Measurements from ENCODE around the gene HRH1. TPM values are rescaled to one million over a fixed set of nuclear protein-coding genes. Genes with fewer than 3 reads are reported as not detected.

Gene HRH1
- total RNA-seq, 1 donor from 2014 or later = 6.2 TPM

DNA sequence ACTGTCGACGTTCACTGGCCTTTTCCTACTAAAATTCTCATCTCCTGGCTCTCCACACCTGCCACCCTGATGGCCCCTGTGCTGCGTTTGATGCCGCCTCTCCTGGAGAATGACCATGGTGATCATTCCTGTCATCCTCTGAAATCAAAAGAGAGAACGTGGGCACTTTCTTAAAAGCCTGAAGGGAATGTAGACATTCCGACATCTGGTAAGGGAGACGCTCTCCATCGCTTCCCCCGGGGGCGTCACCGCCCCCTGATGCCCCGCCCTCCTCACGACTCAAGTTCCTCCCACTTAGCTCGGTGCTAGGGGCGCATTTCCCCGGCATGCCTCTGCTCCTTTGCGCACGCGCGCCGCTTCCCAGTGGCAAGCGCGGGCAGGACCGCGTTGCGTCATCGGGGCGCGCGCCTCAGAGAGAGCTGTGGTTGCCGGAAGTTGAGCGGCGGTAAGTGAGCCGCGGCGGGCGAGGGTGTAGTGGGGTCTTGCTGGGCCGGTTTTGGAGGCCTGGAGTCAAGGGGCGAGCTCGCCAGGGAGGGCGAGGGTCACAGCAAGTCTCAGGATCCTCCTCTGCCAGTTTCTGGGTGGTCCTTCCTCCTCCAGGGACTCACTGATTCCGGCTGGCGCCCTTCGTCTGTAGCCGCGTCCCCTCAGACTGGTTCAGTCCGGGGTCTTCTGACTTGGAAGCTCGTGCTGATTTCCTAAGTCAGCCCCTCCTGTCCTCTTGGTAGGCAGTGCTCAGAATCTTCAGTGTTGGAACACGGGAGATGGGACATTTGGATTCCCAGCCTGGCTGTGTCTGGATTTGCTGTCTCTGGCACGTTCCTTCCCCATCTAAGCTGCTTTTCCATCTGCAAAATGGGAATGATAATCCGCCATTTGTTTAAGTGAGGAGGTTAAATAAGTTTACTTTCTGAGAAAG, 118.0 kb downstream of the HRH1 start, which contains the start of gene ATG7:
TSS of gene ATG7 (plus strand) at position 412 of the 919 bp plus-strand sequence. CDS start 26,299 bp downstream, outside the sequence.
- intact Hi-C loops (cut with DNase I) = loop anchor here (1.0 to 5.0 kb wide), 5 partner anchors 17 to 210 kb away; partner anchors contain the start of gene HRH1
- peak within 1 kb of the TSS; percentile 89 to 91 for H3K4me3 ChIP-seq
- no peaks in the 10 kb centered on the region for H3K27me3 ChIP-seq
- TF ChIP-seq, protein P1, sequence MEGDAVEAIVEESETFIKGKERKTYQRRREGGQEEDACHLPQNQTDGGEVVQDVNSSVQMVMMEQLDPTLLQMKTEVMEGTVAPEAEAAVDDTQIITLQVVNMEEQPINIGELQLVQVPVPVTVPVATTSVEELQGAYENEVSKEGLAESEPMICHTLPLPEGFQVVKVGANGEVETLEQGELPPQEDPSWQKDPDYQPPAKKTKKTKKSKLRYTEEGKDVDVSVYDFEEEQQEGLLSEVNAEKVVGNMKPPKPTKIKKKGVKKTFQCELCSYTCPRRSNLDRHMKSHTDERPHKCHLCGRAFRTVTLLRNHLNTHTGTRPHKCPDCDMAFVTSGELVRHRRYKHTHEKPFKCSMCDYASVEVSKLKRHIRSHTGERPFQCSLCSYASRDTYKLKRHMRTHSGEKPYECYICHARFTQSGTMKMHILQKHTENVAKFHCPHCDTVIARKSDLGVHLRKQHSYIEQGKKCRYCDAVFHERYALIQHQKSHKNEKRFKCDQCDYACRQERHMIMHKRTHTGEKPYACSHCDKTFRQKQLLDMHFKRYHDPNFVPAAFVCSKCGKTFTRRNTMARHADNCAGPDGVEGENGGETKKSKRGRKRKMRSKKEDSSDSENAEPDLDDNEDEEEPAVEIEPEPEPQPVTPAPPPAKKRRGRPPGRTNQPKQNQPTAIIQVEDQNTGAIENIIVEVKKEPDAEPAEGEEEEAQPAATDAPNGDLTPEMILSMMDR (IDR thresholded peaks at IDR 0.05) = no peak
- no peaks in the 10 kb centered on the region for H3K36me3 ChIP-seq
- DNase-seq (ENCODE audit: low spot score in 2 of 2) = peak; percentile 91 to 99
- peaks cover 8 to 14% of the 10 kb centered on the region in 2 donors for H3K4me1 ChIP-seq
- no peaks in the 10 kb centered on the region for H3K9me3 ChIP-seq
- H3K27ac ChIP-seq = peak within 1 kb of the TSS; percentile 74 to 85

DNA sequence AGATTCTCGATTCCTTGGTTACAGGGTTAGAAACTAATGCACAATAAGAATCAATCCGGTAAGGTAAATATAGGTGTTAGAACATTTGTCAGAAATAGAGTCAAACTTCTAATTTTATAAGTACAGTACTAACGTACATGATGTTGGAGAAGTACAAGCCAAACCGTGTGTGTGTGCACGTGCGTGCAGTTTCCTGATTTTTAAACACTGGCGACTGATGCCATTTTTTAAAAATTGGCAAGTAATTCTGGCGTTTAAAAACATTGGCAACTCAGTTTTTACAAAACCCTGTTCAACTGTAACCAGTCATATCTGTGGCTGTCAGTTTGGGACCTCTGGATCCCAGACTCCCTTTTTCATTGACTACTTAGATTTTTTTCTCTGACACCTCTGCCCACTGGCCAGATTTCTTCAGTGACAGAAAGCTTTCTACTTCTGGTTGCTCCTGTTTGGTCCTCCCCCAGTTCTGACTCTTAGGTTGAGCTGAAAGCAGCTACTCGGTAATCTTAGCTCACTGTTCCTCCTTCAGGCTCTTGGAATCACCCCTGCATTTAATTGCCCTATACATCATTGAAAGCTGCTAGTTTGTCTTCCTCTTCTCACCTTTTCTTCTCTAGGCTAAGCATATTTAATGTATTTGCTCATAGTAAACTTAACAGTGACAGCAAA, 118.7 kb downstream of the HRH1 start:
- H3K4me1 ChIP-seq = peaks cover 8 to 13% of the 10 kb centered on the region in 2 donors
- TF ChIP-seq, protein P1 (IDR thresholded peaks at IDR 0.05) = no peak
- peak overlapping the region; percentile 89 to 91 for H3K4me3 ChIP-seq
- H3K36me3 ChIP-seq = peaks cover 2% of the 10 kb centered on the region in 2 donors
- DNase-seq (ENCODE audit: low spot score in 2 of 2) = no peak
- H3K9me3 ChIP-seq = no peaks in the 10 kb centered on the region
- intact Hi-C loops (cut with DNase I) = loop anchor here (1.0 to 5.0 kb wide), 5 partner anchors 16 to 211 kb away; partner anchors contain the start of gene HRH1
- peak overlapping the region; percentile 74 to 85 for H3K27ac ChIP-seq
- no peaks in the 10 kb centered on the region for H3K27me3 ChIP-seq

DNA sequence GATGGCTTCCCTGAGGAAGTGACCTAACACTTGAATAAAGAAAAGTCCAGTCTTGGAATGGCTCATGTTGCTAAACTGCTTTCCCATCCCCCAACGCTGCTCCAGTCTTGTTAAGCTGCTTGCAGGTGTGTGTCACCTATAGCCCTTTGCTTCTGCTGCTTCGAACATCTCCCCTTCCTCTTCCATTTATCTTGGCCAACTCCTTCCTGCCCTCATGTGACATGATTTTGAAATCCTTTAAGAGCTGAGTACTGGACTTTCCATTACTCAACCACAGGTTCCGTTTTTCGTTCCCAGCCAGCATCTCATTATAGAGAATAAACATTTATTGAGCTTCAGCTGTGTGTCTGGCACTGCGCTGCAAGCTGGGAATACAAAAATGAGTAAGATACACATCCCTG, 119.6 kb downstream of the HRH1 start:
- TF ChIP-seq, protein P1 (IDR thresholded peaks at IDR 0.05) = no peak
- Histone ChIP-seq H3K27me3 (no peaks in the 10 kb centered on the region), H3K4me1 (peaks cover 8 to 13% of the 10 kb centered on the region in 2 donors), H3K9me3 (no peaks in the 10 kb centered on the region), H3K36me3 (peaks cover 4 to 8% of the 10 kb centered on the region in 2 donors), H3K27ac (peak overlapping the region in 1 of 2 donors; percentile 74), H3K4me3 (peak overlapping the region in 1 of 2 donors; percentile 91)
- DNase-seq (ENCODE audit: low spot score in 2 of 2) = no peak
- intact Hi-C loops (cut with DNase I) = loop anchor here (2.0 to 5.0 kb wide), 4 partner anchors 61 to 212 kb away; partner anchors contain the start of gene HRH1

- no peaks in the 10 kb centered on the region for H3K27me3 ChIP-seq
- H3K4me1 ChIP-seq = peaks cover 8 to 13% of the 10 kb centered on the region in 2 donors
- H3K36me3 ChIP-seq = peaks cover 4 to 8% of the 10 kb centered on the region in 2 donors
- intact Hi-C loops (cut with DNase I) = loop anchor here (5.0 kb wide), 2 partner anchors 137 to 212 kb away; no protein-coding TSS in a partner anchor
- TF ChIP-seq, protein P1 (IDR thresholded peaks at IDR 0.05) = no peak
- H3K4me3 ChIP-seq = no peak overlapping the region
- no peak for DNase-seq (ENCODE audit: low spot score in 2 of 2)
- H3K9me3 ChIP-seq = no peaks in the 10 kb centered on the region
- no peak overlapping the region for H3K27ac ChIP-seq
Measured at GRCh38 chr3:11274566-11275142, 120.4 kb downstream of the HRH1 start.

GRCh38 chr3:11275926-11276325, 121.6 kb downstream of the HRH1 start:
- H3K9me3 ChIP-seq = no peaks in the 10 kb centered on the region
- DNase-seq (ENCODE audit: low spot score in 2 of 2) = no peak
- intact Hi-C loops (cut with DNase I) = no loop called here
- H3K27me3 ChIP-seq = no peaks in the 10 kb centered on the region
- no peak overlapping the region for H3K27ac ChIP-seq
- H3K36me3 ChIP-seq = peaks cover 11% of the 10 kb centered on the region in 2 donors
- no peak overlapping the region for H3K4me3 ChIP-seq
- TF ChIP-seq, protein P1 (IDR thresholded peaks at IDR 0.05) = no peak
- H3K4me1 ChIP-seq = peaks cover 8 to 13% of the 10 kb centered on the region in 2 donors
